Measurements from ENCODE around the gene SLC9A3.
"Not testable (repeated sequence)": the region's sequence is repeated elsewhere in the genome, so short reads cannot be mapped to it uniquely, and the experiment has no call there.

SLC9A3 gene

DNA sequence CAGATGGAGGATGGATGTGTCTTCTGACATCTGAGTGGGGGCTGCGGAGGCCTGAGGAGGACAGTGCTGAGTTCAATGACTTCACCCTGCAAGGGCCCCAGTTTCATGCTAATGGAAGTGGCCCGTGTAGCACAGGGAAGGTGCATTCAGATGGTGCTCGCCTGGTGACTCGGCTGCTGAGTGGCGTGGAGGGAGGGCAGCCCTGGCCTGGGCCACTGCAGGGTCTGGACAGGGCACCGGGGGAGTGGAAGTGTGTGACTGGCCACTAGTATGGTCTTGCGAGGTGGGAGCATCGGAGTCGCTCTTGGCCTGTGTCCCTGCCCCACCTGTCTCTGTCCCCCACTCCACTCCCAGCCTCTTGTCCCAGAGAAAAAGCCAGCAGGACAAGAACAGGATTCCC is 1.7 kb upstream of the SLC9A3 start:
- DNase-seq (ENCODE audit: low read depth), result no peak

DNA sequence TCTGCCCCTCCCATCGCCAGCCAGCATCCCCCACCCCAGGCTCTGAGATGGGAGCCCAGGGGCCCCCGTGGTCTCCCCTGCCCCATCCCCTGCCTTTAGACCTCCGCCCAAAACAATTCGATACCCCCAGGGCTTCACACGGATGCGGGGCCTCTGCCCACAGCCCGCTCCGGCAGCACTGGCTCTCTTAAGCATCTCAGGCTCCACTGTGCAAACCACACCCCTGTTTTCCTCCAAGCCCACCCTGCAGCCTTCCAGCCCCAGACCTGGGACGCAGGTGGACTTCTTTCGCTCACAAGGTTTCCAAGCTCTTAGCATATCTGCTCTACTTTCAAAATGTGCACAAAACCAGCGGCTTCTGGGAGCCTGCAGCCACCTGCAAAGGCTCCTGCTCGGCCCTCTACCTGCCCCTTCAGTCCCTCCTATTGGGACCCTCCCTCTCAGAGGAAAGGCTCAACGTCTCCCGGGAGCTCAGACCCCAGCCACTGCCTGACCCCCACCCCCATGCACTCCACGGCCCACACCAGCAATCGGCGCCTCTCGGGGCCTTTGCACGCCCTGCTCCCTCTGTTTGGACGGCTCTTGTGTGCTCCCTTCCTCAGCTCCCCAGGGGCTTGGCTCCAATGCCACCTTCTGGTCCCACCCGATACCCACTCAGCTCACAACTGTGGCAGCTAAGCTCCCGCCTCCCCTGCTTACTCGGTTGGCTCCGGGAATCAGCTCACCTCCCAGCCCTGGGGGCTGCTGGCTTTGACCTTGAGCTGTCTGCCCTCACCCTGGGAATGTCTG is 918 bp upstream of the SLC9A3 start:
- no peak for DNase-seq (ENCODE audit: low read depth)

DNA sequence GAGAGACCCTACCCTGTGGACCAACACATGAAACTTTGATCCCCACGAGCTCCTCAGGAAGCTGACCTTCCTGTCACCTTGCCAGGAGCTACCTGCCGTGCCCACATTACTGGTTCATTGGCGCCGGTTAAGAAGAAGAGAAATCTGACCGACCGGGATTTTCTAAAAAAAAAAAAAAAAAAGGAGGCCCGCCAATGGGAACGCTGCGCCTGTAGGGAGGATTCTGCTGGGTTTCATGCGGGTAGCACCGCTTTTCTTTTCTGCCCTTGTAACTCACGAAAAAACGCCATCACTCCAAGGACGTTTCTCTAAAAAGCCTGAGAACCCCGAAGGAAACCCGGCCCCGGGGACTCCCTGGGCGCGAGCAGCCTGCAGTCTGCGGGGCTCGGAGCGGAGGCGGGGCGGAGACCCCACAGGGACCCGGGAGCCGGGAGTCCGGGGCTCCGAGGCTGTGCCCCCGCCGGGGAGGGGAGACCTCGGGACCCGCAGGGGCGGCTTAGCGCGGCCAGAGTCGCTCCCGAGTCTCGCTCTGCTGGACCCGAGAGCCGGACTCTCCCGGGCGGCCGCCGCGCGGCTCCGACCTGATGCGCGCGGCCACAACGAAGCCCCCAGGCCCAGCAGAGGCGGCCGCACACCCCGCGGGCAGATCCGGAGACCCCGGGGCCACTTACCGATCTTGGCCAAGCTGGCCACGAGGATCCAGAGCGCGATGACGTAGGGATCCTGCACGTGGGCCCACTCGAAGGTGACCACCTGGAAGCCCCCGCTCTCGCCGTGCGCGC is 617 bp downstream of the SLC9A3 start:
- no peak for DNase-seq (ENCODE audit: low read depth)

DNA sequence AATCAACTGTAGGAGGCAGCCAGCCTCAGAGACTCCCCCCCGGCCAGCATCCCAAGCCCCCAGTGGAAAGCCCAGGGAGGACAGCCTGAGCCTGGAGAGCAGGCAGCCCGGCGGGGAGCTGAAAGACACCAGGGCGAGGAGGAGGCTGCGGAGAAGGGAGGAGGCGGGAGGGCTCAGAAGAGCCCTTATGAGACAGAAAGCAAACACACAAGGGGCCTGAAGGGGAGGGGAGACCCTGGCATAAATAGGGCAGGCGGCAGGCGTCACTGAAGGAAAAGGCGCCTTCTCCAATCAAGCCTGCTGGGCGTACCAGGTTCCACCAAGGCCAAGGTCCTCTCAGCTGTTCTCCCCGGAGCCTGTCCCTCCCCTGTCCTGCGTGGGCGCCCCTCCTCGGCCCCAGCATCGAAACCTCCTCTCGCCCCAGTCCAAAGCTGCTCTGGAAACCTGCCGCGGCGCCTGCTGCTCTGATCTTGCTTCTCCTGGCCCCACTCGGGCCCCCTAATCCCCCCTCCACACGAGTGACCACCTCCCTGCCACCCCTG is 1.3 kb downstream of the SLC9A3 start:
- DNase-seq (ENCODE audit: low read depth), result no peak

DNA sequence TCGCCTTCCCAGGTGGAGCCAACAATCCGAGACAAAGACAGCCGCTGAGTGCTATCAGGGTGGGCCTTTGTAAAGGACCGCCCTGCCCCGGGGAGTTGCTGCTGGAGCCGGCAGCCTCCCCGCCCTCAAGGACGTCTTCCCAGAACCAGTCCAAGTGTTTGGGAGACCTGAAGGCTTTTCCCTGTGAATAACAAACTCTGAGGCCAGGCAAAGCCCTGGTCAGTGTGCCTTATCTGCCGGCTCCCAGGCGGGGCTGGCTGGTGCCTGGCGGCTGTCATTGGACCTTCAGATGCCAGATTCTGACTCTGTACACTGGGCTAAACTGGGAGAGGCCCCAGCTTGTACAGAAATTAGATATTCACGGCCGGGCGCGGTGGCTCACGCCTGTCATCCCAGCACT is 2.1 kb downstream of the SLC9A3 start:
- DNase-seq (ENCODE audit: low read depth), result no peak

DNA sequence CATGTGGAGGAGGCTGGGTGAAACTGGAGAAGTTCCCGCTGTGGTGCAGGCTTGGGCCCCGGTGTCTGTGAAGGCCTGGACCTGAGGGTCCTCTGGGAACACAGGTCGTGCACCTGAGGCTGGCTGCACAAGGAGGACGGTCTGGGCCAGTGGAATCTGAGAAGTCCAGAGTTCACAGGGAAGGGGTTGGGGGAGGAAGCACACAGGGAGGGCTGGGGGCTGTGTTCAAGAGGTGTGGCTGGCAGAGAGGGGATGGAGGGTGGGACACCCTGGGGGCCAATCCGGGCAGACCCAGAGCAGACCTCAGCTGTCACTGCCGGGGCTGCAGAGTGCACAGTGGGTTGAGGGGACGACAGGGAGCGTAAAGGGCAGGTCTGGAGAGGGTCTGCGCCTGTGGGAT is 2.6 kb downstream of the SLC9A3 start:
- no peak for DNase-seq (ENCODE audit: low read depth)

DNA sequence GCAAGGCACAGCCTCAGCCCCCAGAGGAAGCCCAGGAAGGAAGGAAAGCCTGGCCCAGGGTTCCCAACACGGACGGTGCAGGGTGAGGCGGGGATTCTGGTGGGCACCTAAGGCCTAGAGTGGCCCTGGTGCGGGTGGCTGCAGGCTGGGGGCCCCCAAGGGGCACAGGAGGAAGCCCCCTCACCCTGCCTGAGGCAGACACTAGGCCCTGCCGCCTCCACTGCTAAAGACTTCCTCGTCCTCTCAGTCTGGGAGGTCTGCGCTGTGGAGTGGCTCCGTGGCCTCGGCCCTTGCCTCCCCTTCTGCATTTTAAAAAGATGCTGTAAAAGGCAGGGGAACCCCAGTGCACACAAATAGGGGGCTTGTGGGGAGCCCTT is 3.4 kb downstream of the SLC9A3 start:
- no peak for DNase-seq (ENCODE audit: low read depth)

DNA sequence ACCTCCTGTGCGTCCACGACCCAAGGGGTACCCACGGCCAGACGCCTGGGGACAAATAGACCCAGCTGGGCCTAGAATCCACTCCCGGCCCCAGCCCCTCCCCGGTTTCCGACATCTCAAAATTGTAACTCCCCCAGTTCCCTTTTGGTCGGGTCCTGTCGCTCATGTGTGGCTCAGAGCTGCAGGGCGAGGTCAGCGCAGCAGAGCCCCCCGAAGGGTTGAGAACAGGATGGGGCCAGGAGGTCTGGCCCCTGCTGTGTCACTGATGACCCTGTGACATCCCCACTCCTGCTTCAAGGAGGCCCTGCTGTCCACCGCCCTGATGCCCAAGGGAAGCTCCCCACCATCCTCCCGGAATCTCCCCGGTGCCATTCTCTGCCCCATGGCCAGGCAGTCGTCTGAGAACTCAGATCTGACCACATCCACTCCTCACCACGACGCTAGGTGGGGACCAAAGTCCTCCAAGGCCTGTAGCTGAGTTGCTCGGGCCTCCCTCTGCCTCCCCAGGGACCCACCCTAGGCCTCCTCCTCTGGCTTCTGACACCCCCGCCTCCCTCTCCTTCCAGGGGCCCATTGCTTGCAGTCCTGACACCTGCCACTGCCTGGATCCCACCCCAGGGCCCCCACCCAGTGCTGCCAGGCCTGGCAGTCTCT is 3.9 kb downstream of the SLC9A3 start:
- DNase-seq (ENCODE audit: low read depth), result no peak

DNA sequence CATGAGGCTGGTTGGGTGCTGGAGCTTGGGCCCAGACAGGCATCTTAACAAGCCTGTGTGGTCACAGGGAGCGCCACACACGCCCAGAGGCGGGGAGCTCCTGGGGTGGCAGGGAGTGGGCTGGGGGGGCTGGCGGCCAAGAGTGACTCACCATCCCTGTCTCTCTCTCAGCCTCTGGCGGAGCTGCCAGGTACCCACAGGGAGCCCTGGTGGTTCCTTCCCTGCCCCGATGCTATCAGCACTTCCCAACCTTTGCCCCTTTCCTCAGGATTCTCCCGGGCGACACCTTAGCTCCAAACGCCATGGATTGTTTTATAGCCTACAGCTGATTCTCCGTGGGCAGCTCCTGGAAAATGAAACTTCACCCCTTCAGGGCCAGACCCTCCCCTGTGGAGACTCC is 5.5 kb downstream of the SLC9A3 start:
- DNase-seq (ENCODE audit: low read depth), result no peak

DNA sequence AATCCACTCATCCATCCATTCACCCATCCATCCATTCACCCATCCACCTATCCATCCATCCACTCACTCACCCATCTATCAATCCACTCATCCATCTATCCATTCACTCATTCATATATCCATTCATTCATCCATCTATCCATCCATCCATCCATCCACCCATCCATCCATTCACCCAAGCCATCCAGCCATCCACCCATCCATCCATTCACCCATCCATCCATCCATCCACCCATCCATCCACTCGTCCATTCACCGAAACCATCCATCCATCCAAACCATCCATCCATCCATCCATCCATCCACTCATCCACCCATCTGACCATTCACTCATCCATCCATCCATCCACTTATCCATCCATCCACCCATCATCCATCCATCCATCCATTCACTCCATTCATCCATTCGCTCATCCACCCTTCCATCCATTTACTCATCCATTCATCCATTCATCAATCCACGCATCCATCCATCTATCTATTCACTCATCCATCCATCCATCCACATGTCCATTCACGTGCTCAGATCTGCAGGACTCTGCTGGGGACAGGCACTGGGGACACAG is 6.6 kb downstream of the SLC9A3 start:
- DNase-seq (ENCODE audit: low read depth), result no peak

DNA sequence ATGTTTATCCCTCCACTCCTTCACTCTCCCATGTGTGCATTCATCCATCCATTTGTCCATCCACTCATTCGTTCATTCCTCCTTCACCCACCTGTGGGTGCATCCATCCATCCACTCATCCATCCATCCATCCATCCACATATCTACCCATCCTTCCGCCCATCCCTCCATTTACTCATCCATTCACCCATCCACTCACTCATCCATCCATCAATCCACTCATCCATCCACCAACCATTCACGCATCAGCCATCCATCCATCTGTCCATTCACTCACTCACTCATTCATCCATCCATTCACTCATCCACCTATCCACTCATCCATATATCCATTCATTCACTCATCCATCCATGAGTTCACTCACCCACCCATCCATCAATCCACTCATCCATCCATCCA is 7.3 kb downstream of the SLC9A3 start:
- no peak for DNase-seq (ENCODE audit: low read depth)

DNA sequence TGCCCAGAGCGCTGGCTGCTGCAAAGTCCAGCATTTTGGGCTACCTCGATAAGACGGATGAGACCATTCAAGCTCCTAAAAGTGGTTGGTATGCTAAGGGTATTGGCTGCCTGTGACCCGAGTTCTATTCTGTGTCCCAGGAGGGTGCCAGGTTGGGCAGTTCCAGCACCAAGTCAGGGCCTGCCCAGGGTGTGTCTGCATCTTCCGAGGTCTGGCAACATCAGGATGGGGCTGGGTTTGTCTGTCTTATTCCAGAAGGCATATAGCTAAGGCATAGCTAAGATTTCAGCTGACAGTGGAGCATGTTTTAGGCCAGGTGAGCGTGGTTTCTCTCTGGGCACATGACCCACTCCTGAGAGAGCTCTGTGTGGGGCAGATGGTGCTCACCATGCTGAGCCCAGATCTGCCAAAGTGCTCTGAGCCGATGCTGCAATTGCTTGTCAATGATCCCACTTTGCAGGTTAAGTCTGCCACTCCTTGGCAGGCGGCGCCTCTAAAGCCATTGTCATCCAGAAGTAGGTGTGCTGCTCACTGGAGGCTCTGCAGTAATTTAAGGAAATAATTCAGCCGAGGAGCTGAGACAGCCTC is 7.8 kb downstream of the SLC9A3 start:
- no peak for DNase-seq (ENCODE audit: low read depth)

DNA sequence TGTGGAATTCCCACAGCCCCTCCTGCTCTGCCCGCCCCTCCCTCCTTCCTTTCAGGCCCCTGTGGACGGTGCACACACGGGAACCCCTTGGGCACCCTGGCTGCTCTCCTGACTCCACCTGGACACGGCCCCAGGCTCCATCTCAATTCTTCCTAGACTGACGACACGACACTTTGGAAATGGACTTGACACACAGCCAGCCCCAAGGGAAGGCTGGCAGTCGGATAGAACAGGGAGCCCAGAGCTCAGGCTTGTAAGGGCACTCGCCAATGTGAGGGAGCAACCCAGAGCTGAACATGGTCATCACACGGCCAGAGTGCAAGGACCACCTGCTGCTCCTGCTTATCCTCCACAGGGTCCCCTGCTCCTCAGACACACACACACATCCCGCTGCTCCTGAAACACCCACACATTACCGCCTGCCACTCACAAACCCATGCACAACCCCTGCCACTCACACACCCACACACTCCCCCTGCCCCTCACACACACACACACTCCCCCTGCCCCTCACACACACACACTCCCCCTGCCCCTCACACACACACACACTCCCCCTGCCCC is 8.9 kb downstream of the SLC9A3 start:
- no peak for DNase-seq (ENCODE audit: low read depth)

DNA sequence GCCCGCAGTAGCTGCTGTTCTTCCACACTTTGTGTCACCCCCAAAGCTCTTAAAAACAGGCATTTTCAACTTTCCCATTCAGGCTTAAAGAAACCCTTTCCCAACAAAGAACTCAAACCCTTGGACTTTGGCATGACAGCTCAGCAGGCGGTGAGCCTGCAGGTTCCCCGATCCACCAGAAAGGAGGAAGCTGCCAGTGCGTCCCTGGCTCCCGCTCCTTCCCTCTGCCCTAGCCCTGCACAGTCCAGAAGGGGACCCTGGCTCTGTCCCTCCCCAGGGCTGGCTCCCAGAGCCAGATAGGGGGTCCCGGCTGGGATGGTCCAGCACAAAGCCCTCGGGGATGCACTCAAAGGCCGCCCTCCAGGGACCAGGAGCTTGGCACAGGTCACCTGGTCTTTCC is 9.6 kb downstream of the SLC9A3 start:
- DNase-seq (ENCODE audit: low read depth), result no peak

DNA sequence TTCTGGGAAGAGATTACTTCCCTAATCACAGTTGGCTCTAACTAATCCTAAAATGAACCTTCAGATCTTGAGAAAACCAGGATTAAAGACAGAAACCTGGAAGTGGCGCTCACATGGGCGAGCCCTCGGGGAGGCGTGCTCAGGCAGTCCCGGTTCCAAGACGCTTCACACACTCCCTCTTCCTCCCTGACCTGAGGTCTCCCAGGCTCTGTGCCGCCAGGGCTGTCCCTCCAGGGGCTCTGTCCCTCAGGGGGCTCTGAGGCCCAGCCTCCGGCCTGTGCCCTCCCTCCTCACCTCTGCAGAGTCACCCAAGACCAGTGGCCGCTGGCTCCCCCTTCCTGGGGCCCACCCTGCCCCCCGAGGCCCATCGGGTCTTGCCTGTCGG is 10.2 kb downstream of the SLC9A3 start:
- no peak for DNase-seq (ENCODE audit: low read depth)

DNA sequence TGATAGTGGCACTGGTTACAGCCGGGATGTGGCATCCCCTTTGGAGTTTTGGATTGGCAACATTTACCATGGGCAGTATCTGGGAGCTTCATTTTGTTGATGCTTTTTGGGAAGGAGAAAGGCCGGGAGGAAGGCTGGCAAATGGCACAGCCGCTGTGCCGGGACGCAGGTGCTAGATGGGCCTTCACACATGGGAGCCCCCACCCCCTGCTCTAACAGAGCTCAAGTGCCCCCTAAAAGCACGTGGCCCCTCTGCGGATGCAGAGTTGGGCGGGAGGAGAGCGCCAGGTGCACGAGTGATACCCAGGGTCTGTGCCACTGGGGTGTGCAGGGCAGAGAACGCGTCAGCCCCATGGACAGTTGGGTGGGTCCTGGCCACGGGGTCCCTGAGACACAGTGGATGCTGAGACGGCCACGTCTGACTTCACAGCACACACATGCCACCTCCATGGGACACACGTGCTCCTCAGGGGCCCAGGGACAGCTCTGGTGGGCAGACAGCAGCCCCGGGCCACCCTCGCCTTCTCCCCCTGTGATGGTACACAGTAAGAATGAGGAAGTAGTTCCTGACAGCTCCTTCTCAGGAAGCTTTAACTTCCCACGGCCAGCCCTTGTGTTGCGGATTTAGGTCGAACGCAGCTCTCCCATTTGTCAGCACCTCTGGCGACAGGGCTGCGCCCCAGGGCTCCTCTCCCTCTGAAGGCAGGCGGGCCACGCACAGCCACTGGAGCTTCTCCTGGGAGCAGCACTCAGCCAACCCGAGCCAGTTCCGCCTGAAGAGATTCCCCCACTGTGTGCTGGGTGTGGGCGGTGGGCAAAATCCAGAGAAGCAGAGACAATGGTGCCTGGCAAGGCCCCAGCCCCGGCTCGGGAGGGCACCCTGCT is 10.8 kb downstream of the SLC9A3 start:
- DNase-seq (ENCODE audit: low read depth), result no peak

DNA sequence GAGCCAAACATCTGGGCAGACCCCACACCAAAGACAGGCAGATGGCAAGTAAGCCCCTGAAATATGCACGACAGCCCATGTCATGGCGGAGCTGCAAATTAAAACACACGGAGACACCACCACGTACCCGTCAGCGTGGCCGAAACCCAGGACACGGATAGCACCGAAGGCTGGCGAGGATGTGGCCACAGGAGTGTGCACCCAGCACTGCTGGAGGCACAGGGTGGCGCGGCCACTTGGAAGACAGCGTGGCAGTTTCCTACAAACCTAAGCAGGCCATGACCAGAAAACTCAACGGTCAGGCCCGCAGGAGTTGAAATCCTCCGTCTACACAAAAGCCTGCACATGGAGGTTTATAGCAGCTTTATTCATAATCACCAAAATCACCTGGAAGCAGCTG is 12.8 kb downstream of the SLC9A3 start:
- no peak for DNase-seq (ENCODE audit: low read depth)

DNA sequence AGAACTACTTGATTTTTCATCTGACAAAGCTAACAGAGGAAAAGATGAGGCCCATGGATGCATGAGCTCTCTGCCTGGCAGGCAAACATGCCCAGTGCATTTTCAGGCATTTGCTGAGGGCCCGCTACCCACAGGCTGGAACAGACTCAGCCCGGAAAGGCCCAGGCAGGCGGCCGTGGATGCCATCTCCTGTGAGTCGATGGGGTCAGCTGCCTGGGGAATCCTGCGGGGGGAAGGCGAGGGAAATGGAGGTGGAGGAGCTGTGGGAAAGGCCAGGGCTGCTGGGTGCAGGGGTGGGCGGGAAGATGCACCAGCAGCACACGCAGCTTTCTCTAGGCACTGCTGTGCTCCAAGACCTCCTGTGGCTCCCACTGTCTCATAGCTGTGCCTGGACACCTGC is 13.7 kb downstream of the SLC9A3 start:
- no peak for DNase-seq (ENCODE audit: low read depth)

DNA sequence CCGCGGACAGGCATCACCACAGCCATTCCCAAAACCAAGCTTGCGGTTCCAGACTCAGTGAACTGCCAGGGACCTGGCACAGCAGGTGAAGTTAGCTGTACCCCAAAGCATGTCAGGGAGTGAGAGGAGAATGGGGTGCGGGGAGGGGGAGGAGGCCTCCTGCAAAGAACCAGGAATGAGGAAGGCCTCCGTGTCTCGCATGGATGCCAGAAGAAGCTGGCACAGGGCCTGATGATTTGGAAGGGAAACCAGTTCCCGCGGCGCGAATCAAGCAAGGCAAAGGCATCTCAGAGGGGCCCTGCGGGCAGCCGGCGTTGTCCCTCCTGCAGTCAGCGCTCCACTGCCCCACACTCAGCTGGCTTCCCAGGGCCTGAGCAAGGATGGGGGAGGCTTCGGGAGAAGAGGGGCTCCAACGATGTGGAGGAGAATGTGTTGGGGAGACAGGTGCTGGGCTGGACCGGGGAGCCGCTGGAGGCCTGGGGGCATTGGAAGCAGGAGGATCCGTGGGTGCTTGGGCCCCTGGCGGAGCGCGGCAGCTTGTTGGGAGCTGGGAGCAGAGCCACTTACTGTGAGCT is 14.6 kb downstream of the SLC9A3 start:
- DNase-seq (ENCODE audit: low read depth), result no peak

DNA sequence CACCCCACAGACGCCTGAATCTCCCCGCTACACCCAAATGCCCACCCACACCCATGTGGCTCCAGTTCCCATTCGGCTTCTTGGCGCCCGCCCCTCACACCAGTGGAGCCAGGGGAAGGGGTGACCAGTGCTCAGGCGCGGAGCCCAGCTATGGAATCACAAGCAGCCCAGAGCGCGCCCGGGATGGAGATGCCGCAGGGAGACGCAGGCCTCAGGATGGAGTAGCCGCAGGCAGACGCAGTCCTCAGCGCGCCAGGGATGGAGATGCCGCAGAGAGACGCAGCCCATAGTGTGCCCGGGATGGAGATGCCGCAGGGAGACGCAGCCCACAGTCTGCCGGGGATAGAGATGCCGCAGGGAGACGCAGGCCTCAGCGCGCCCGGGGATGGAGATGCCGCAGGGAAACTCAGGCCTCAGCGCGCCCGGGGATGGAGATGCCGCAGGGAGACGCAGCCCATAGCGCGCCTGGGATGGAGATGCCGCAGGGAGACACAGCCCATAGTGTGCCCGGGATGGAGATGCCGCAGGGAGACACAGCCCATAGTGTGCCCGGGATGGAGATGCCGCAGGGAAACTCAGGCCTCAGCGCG is 16.2 kb downstream of the SLC9A3 start:
- not testable (repeated sequence) for DNase-seq (ENCODE audit: low read depth)
